ENCODE measurements around the gene BTG1. TPM values are rescaled to one million over a fixed set of nuclear protein-coding genes. Genes with fewer than 3 reads are reported as not detected.

The BTG1 gene, protein sequence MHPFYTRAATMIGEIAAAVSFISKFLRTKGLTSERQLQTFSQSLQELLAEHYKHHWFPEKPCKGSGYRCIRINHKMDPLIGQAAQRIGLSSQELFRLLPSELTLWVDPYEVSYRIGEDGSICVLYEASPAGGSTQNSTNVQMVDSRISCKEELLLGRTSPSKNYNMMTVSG
- 100 to 1,000 TPM; 113 to 118 TPM for total RNA-seq

DNA sequence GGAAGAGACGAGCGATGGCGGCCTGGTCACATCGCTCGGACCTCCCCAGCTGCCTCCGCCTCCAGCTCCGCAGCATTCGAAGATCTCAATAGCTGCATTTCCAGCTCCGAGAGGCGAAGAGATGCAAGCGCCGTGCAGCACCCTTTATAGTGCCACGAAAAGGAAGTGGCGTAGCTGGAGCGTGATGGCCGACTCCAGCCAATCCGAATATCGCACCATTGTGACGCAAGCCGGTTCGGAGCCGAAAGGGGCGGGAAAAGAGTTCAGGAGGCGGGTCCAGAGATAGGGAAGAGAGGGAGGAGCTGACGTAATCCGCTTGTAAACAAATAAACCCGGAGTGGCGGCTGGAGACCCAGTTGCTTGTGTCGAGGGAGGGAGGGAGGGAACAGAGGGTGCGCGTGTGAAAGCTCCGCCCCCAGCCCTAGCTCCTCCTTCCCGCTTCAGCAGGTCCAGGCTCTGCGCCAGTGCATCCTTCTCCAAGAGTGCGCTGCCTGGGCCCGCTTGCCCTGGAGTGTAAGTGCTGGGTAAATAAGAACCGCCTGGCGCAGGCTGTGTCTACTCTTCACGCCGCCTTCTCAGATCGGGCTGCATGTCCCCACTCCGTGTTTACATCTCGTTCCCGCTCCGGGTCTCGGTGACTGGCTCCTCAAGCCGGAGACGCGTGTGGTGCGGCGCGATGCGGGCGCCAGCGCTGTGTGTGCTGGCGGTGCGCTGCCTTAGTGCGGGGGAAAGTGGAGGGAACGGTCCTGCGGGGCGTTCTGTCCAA, at the start of gene BTG1:
Gene BTG1, minus strand, starts transcription at position 116 of the 766 bp plus-strand sequence. CDS start 311 bp downstream, outside the sequence.
- peak; percentile 73 for ATAC-seq
- peaks cover 70% of the 10 kb centered on the region for H3K36me3 Mint-ChIP-seq (ENCODE audit: low read depth)
- peak within 1 kb of the TSS; percentile 100 for H3K4me3 Mint-ChIP-seq
- peaks cover 20% of the 10 kb centered on the region for H3K4me1 Mint-ChIP-seq (ENCODE audit: low read depth)
- ChIA-PET POLR2A (interaction anchor here (0.6 to 9.3 kb wide), 107 partner anchors 9 to 784 kb away, joined by 3 to 293 read pairs (median 5); partner anchors contain the start of gene EEA1), CTCF (interaction anchor here (0.6 to 5.5 kb wide), 25 partner anchors 9 to 764 kb away, joined by 3 to 48 read pairs (median 4); no protein-coding TSS in a partner anchor)
- peak within 1 kb of the TSS; percentile 99 for H3K27ac Mint-ChIP-seq
- no peaks in the 10 kb centered on the region for H3K27me3 Mint-ChIP-seq (ENCODE audit: low read depth)
- DNase-seq, result peak; percentile 99
- H3K9me3 Mint-ChIP-seq (ENCODE audit: insufficient read depth), result no peaks in the 10 kb centered on the region

DNA sequence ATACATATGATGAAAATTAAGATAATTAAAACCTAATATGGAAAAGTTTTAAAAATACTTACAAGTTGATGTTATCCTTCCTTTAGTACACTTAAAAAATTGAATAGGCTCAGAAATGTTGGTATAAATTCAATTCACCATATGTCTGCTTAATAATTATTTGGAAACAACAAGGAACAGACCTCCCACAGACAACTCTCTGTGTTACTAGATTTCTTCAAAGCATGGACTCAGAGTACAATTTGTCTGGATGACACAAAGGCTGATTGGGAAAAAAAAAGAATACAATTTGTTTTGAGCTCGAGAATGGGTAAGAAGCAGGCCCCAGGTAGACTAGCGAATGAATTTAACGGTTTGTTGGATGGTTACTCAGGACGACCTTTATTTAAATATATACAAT, 48.9 kb upstream of the BTG1 start:
- H3K27me3 Mint-ChIP-seq (ENCODE audit: low read depth), result no peaks in the 10 kb centered on the region
- ATAC-seq (no peak), DNase-seq (no peak)
- peaks cover 12% of the 10 kb centered on the region for H3K9me3 Mint-ChIP-seq (ENCODE audit: insufficient read depth)
- CTCF ChIA-PET, result no interaction called here
- H3K4me3 Mint-ChIP-seq, result no peak overlapping the region
- POLR2A ChIA-PET, result no interaction called here
- H3K36me3 Mint-ChIP-seq (ENCODE audit: low read depth), result peaks cover 7% of the 10 kb centered on the region
- H3K4me1 Mint-ChIP-seq (ENCODE audit: low read depth), result peaks cover 15% of the 10 kb centered on the region
- no peak overlapping the region for H3K27ac Mint-ChIP-seq

DNA sequence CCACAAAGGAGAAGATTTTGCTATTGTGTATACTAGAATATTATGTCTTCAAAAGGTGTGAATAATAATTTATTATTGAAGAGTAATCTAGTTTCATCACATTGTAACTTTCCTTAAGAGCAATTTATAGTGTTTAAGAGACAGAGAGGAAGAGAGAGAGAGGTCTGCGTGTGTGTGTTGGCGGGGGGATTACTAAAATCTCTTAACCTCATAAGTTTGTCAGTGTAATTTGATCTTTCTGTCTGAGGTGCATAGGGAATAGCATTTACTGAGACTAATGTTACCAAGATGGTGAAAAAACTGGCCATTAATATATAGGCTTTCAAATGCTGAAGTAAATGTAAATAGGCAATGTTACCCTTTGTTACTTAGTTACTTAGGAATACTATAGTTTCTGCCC, 48.2 kb upstream of the BTG1 start:
- Mint-ChIP-seq H3K36me3 (ENCODE audit: low read depth) (peaks cover 7% of the 10 kb centered on the region), H3K4me1 (ENCODE audit: low read depth) (peaks cover 18% of the 10 kb centered on the region), H3K27me3 (ENCODE audit: low read depth) (no peaks in the 10 kb centered on the region), H3K9me3 (ENCODE audit: insufficient read depth) (peaks cover 10% of the 10 kb centered on the region), H3K27ac (no peak overlapping the region), H3K4me3 (no peak overlapping the region)
- CTCF ChIA-PET, result no interaction called here
- no peak for ATAC-seq
- POLR2A ChIA-PET, result no interaction called here
- no peak for DNase-seq

DNA sequence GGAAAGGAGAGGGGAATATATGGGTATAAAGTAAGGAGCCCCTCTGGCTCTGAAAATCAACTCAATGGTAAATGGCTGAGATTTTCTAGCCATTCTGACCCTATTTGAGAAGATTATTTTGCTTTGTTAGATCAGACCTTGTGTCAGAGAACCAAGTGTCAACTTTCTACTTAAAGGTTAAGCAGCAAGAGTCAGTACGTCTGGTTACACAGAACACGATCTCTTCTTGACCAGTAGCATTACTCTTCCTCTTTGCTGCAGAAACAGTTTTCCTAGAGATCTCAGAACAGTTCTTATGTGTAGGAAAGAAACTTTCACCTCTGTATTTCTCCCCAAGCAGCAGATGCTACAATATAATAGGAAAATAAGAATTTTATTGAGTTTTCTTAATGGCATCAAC, 47.4 kb upstream of the BTG1 start:
- Mint-ChIP-seq H3K27ac (no peak overlapping the region), H3K36me3 (ENCODE audit: low read depth) (peaks cover 8% of the 10 kb centered on the region), H3K4me3 (no peak overlapping the region), H3K9me3 (ENCODE audit: insufficient read depth) (peaks cover 14% of the 10 kb centered on the region), H3K27me3 (ENCODE audit: low read depth) (no peaks in the 10 kb centered on the region), H3K4me1 (ENCODE audit: low read depth) (peaks cover 21% of the 10 kb centered on the region)
- DNase-seq (no peak), ATAC-seq (no peak)
- ChIA-PET CTCF (no interaction called here), POLR2A (no interaction called here)

DNA sequence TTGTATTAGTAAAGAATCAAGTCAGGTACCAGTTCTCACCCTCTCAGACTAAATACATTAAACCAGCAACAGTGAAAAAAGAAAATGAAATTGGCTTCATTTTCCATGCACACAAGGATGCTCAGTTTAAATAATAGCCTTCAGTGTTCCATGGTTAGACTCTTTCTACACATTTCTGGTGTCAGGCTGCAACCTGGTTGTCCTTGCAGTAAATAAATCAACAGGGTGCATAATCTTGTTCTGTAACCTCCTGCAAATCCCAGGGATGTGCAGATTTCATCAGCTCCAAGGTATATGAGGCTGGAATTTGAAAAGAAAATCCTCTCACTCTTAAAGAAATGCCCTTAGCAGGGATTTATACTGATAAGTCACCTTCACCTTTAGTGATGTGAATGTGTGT, 46.7 kb upstream of the BTG1 start:
- no peak overlapping the region for H3K27ac Mint-ChIP-seq
- peaks cover 14% of the 10 kb centered on the region for H3K9me3 Mint-ChIP-seq (ENCODE audit: insufficient read depth)
- no peaks in the 10 kb centered on the region for H3K27me3 Mint-ChIP-seq (ENCODE audit: low read depth)
- H3K36me3 Mint-ChIP-seq (ENCODE audit: low read depth), result peaks cover 7% of the 10 kb centered on the region
- no peak for DNase-seq
- no peak for ATAC-seq
- CTCF ChIA-PET, result interaction anchor here (0.7 kb wide), 1 partner anchor 1579 kb away, joined by 3 read pairs; no protein-coding TSS in a partner anchor
- H3K4me1 Mint-ChIP-seq (ENCODE audit: low read depth), result peaks cover 22% of the 10 kb centered on the region
- no peak overlapping the region for H3K4me3 Mint-ChIP-seq
- POLR2A ChIA-PET, result interaction anchor here (0.6 to 1.2 kb wide), 2 partner anchors 47 to 313 kb away, joined by 4 to 5 read pairs; partner anchors contain the start of gene BTG1

DNA sequence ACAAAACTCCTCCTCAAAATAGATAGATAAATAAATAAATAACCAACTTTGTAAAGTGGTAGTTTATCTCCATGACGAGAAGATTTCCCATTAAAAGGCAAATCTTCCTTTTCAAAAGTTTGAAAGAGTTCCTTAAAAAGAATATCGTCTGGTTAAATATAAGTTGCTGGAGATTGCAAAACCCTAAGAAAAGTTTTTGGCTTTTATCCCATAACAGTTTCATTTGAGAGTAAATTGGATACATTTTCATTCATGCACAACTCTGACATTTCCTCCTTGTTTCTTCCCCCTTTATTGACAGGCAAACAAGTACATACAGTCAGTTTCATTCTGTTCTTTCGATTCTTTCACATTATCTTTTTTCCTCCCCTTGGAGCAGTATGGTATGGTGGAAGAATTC, 45.4 kb upstream of the BTG1 start:
- peaks cover 7% of the 10 kb centered on the region for H3K9me3 Mint-ChIP-seq (ENCODE audit: insufficient read depth)
- no peaks in the 10 kb centered on the region for H3K27me3 Mint-ChIP-seq (ENCODE audit: low read depth)
- ATAC-seq (no peak), DNase-seq (no peak)
- no peak overlapping the region for H3K4me3 Mint-ChIP-seq
- ChIA-PET POLR2A (interaction anchor here (1.2 kb wide), 1 partner anchor 45 kb away, joined by 5 read pairs; the partner anchor contains the start of gene BTG1), CTCF (no interaction called here)
- peaks cover 5% of the 10 kb centered on the region for H3K36me3 Mint-ChIP-seq (ENCODE audit: low read depth)
- no peak overlapping the region for H3K27ac Mint-ChIP-seq
- H3K4me1 Mint-ChIP-seq (ENCODE audit: low read depth), result peaks cover 35% of the 10 kb centered on the region

DNA sequence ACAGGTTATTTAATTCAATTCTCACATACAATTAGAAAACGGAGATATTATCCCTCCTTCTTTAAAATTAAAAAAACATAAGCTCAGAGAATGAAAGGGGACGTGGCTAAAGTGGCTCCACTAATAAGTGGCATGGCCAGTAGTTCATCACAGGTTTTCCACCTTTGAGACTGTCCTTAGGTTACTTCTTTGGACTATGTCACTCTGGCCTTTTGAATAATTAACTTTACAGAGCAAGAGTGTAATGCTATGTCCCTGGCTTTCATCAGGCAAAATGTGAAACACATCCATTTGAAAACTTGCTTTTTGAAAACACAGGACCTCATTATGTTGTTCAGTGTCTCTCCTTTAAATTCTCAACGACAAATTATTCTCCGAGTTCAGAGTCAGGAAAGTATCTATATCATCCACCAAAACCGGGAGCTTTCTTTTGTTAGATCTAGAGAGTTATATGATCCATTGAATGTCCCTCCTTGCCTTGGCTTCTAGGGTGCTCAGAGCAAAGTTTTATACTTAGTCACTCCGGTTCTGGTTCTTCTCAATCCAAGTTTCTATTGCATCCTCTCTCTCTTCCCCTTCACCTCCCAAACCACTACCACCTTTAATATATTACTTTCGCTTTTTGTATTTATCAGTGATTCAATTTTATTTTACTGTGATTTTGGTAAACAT, 43.0 kb upstream of the BTG1 start:
- Mint-ChIP-seq H3K27me3 (ENCODE audit: low read depth) (no peaks in the 10 kb centered on the region), H3K4me3 (no peak overlapping the region), H3K27ac (no peak overlapping the region), H3K36me3 (ENCODE audit: low read depth) (peaks cover 6% of the 10 kb centered on the region), H3K4me1 (ENCODE audit: low read depth) (peaks cover 57% of the 10 kb centered on the region), H3K9me3 (ENCODE audit: insufficient read depth) (peaks cover 5% of the 10 kb centered on the region)
- DNase-seq (no peak), ATAC-seq (no peak)
- ChIA-PET POLR2A (interaction anchor here (0.7 to 1.0 kb wide), 2 partner anchors 39 to 43 kb away, joined by 3 read pairs; partner anchors contain the start of gene BTG1), CTCF (no interaction called here)

DNA sequence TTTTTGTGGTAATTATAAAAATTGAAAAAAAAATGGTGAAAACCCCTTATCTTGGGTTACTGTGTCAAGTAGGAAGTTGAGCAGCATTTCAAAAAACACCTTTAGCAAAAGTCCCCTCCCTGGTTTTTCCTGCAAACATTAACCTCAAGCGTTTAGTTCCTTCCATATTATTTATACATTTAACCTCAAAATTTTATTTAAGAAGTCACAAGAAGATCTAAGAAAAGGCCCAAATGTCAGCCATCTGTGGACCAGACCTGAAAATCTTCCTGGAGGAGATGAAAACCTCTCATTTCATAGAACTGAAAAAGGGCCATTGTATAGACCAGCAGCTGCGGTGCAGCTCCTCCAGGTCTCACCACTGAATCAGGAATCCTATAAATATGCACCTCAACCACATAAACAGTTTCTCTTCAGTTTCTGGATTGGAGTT, 40.4 kb upstream of the BTG1 start:
- H3K4me3 Mint-ChIP-seq, result peak overlapping the region; percentile 70
- peaks cover 9% of the 10 kb centered on the region for H3K36me3 Mint-ChIP-seq (ENCODE audit: low read depth)
- H3K4me1 Mint-ChIP-seq (ENCODE audit: low read depth), result peaks cover 58% of the 10 kb centered on the region
- peak overlapping the region; percentile 91 for H3K27ac Mint-ChIP-seq
- ChIA-PET POLR2A (interaction anchor here (5.8 kb wide), 1 partner anchor 41 kb away, joined by 64 read pairs; the partner anchor contains the start of gene BTG1), CTCF (no interaction called here)
- ATAC-seq (no peak), DNase-seq (no peak)
- no peaks in the 10 kb centered on the region for H3K27me3 Mint-ChIP-seq (ENCODE audit: low read depth)
- H3K9me3 Mint-ChIP-seq (ENCODE audit: insufficient read depth), result peaks cover 5% of the 10 kb centered on the region

DNA sequence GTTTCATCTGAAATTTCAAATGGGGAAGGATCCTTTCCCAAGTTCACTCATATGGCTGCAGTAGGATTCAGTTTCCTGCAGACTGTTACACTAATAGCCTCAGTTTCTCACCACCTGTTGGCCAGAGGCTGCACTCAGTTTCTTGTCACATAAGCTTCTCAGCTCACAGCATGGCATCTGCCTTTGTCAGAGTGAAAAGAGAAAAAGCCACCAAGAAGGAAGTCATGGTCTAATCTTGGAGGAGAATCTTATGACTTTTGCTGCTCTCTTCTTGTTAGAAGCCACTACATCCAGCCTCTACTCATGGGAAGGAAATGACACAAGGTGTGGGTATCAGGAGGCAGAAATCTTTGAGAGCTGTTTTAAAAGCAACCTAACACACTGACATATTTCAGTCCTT, 39.4 kb upstream of the BTG1 start:
- H3K4me1 Mint-ChIP-seq (ENCODE audit: low read depth), result peaks cover 50% of the 10 kb centered on the region
- peak overlapping the region; percentile 91 for H3K27ac Mint-ChIP-seq
- peaks cover 5% of the 10 kb centered on the region for H3K9me3 Mint-ChIP-seq (ENCODE audit: insufficient read depth)
- peaks cover 9% of the 10 kb centered on the region for H3K36me3 Mint-ChIP-seq (ENCODE audit: low read depth)
- ChIA-PET POLR2A (interaction anchor here (0.6 to 5.8 kb wide), 6 partner anchors 23 to 220 kb away, joined by 3 to 64 read pairs (median 4); partner anchors contain the start of gene BTG1), CTCF (interaction anchor here (1.0 to 1.2 kb wide), 2 partner anchors 24 to 39 kb away, joined by 4 to 5 read pairs; partner anchors contain the start of gene BTG1)
- H3K27me3 Mint-ChIP-seq (ENCODE audit: low read depth), result no peaks in the 10 kb centered on the region
- peak; percentile 94 for ATAC-seq
- peak; percentile 58 for DNase-seq
- peak overlapping the region; percentile 45 for H3K4me3 Mint-ChIP-seq

DNA sequence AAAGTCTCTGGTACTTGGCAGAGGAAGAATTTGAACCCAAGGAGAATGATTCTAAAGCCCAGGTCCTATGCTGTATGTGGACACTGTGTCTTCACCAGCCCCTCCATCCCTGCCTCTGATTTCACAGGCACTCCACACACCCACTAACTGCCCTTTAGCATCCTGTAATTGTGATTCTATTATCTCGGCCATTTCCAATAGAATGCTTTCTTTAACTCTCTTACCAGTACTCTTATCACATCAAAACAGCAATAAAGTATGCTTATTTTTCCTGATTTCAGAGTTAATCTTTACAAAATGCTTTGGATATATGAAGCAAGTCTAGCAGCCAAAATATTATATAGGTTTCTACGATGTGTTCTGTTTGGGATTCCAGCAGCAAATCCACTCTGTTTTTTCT, 37.9 kb upstream of the BTG1 start:
- H3K27ac Mint-ChIP-seq, result no peak overlapping the region
- H3K9me3 Mint-ChIP-seq (ENCODE audit: insufficient read depth), result peaks cover under 1% of the 10 kb centered on the region
- ChIA-PET POLR2A (interaction anchor here (5.8 kb wide), 1 partner anchor 38 kb away, joined by 64 read pairs; the partner anchor contains the start of gene BTG1), CTCF (interaction anchor here (0.9 kb wide), 1 partner anchor 10 kb away, joined by 3 read pairs; no protein-coding TSS in a partner anchor)
- peaks cover 44% of the 10 kb centered on the region for H3K4me1 Mint-ChIP-seq (ENCODE audit: low read depth)
- DNase-seq (no peak), ATAC-seq (no peak)
- no peak overlapping the region for H3K4me3 Mint-ChIP-seq
- H3K36me3 Mint-ChIP-seq (ENCODE audit: low read depth), result peaks cover 7% of the 10 kb centered on the region
- H3K27me3 Mint-ChIP-seq (ENCODE audit: low read depth), result no peaks in the 10 kb centered on the region

DNA sequence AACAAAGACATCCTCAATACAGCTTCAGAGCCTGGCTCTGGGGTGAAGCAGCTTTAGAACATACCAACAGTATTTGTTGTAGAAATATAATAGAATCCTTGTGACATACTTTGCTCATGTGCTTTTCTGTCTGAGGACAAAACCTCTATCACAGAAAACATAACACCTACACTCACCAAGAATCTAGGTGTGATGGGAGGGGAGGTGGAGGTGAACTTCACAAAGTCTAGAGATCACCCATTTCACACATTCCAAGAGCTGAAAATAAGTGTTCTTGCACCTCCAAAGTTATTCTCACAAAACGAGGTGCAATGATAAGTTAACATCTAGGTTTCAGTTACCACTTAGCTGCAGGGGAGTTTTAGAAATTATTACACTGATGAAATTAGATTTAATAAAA, 32.7 kb upstream of the BTG1 start:
- H3K9me3 Mint-ChIP-seq (ENCODE audit: insufficient read depth), result no peaks in the 10 kb centered on the region
- no peak for DNase-seq
- H3K27ac Mint-ChIP-seq, result no peak overlapping the region
- H3K4me1 Mint-ChIP-seq (ENCODE audit: low read depth), result peaks cover 4% of the 10 kb centered on the region
- no peak overlapping the region for H3K4me3 Mint-ChIP-seq
- ChIA-PET CTCF (no interaction called here), POLR2A (interaction anchor here (2.0 kb wide), 1 partner anchor 33 kb away, joined by 7 read pairs; the partner anchor contains the start of gene BTG1)
- no peaks in the 10 kb centered on the region for H3K27me3 Mint-ChIP-seq (ENCODE audit: low read depth)
- ATAC-seq, result no peak
- H3K36me3 Mint-ChIP-seq (ENCODE audit: low read depth), result peaks cover 7% of the 10 kb centered on the region
